Measurements from ENCODE around the gene PRC1. TPM values are rescaled to one million over a fixed set of nuclear protein-coding genes. Genes with fewer than 3 reads are reported as not detected.

The PRC1 gene
- total RNA-seq, 4 donors from 2014 or later: 4.0 to 5.8 (median 4.6) TPM

GRCh38 chr15:90916461-90916860 is 77.9 kb downstream of the PRC1 start:
- TF ChIP-seq CTCF (IDR thresholded peaks at IDR 0.05): no peak
- TF ChIP-seq EP300 (IDR thresholded peaks at IDR 0.05): no peak
- intact Hi-C loops (cut with DNase I): no loop called here
- no peaks in the 10 kb centered on the region for H3K9me3 ChIP-seq
- peaks cover 0 to 10% (median 0%) of the 10 kb centered on the region in 4 donors for H3K4me1 ChIP-seq
- WGBS: 83% methylated on average over 11 of the region's 11 CpGs
- no peak for DNase-seq (ENCODE audit: extremely low spot score)
- H3K27me3 ChIP-seq: no peaks in the 10 kb centered on the region
- no peak overlapping the region for H3K27ac ChIP-seq (replicated peaks in 1 of 4)
- no peak overlapping the region for H3K4me3 ChIP-seq
- peaks cover 76 to 100% (median 100%) of the 10 kb centered on the region in 4 donors for H3K36me3 ChIP-seq

Small RNAs within 50 kb of the gene (small RNA-seq; reads per million reads assigned to genes)
- 0 reads per million in 3 donors for gene RF00019

Other genes starting within 250 kb of the PRC1 start
- gene FURIN, start 125.9 kb downstream of the PRC1 start, total RNA-seq: 10 to 100 TPM; 39.0 to 84.0 (median 80.3) TPM
- 10 to 100 TPM; 26.1 to 41.9 (median 34.0) TPM for gene FES, start 110.0 kb downstream of the PRC1 start, total RNA-seq
- gene MAN2A2, start 91.2 kb downstream of the PRC1 start, total RNA-seq: 10 to 100 TPM; 27.0 to 80.9 (median 31.7) TPM
- 1 to 10 TPM; 5.1 to 7.9 (median 6.0) TPM for gene HDDC3, start 62.0 kb downstream of the PRC1 start, total RNA-seq
- gene UNC45A, start 59.2 kb downstream of the PRC1 start, total RNA-seq: 100 to 1,000 TPM in 1 of 4 donors, 10 to 100 TPM in 3; 88.6 to 113 (median 93.2) TPM
- 10 to 100 TPM in 1 of 4 donors, 1 to 10 TPM in 3; 5.3 to 12.7 (median 9.2) TPM for gene RCCD1, start 39.7 kb downstream of the PRC1 start, total RNA-seq
- gene VPS33B, start 28.1 kb upstream of the PRC1 start, total RNA-seq: 10 to 100 TPM in 2 of 4 donors, 1 to 10 TPM in 2; 9.5 to 11.4 (median 10.4) TPM
- gene SV2B, start 105.7 kb upstream of the PRC1 start, total RNA-seq: 1 to 10 TPM; 1.9 to 3.0 (median 2.1) TPM